ENCODE data around the gene ABCA9.
"Not testable (repeated sequence)": the region's sequence is repeated elsewhere in the genome, so short reads cannot be mapped to it uniquely, and the experiment has no call there.

The ABCA9 gene

DNA sequence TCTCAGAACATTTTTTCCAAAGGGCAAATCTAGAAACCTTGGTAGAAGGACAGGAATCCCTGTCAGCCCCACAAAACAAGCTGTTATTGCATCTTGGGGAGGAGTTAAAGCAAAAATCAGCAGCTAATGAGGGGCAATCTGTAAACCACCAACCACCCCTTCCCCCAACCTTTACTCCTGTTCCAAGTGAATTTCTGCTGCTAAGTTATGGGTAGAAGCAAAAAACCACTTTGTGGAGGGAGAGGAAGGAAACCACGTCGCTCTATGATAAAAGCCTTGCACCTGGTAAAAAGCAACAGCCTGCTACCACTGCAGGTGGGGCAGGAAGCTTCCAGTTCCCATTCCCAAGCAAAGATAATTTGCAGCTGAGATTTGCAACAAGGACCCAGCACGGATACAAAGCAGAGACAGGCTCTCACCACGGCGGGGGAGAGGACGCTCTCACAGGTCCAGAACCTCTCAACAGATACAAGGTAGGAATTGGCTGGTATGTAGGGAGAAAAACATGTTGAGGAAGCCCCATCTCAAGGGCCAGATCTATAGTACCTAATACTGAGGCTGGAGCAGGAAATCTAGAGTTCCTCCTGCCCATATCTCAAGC lies 116.2 kb downstream of the ABCA9 start:
- DNase-seq, result no peak

DNA sequence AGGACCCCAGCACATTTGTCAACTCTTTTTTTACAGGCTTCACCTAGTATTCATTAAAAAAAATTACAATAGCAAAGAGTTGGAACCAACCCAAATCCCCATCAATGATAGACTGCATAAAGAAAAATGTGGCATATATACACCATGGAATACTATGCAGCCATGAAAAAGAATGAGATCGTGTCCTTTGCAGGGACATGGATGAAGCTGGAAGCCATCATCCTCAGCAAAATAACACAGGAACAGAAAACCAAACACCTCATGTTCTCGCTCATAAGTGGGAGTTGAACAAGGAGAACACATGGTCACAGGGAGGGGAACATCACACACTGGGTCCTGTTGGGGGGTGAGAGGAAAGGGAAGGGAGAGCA lies 116.9 kb downstream of the ABCA9 start:
- DNase-seq, result not testable (repeated sequence)

GRCh38 chr17:68943123-68943811 lies 117.5 kb downstream of the ABCA9 start:
- DNase-seq, result no peak

GRCh38 chr17:68942389-68942788 lies 118.3 kb downstream of the ABCA9 start:
- DNase-seq, result no peak

- no peak for DNase-seq
Observed at GRCh38 chr17:68941761-68942160, 119.0 kb downstream of the ABCA9 start.

DNA sequence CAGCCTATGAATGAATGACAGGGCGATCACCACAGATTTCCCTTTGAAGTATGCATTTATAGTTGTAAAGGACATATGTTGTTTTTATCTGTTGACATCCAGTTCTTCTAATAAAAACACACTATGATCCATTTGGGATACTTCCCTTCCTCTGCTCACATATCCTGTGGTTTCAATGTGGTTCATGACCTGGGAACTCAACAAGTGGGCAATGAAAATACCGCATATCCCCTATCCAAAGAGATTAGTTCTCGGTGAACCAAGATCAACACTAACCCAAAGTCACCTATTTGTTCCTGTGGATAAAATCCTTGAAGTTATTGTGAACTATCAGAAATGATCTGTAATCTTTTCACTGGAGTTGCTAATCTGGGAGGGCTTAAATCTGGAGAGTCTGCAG lies 121.5 kb downstream of the ABCA9 start:
- DNase-seq, result no peak

GRCh38 chr17:68937890-68938514 lies 122.7 kb downstream of the ABCA9 start:
- DNase-seq, result no peak

GRCh38 chr17:68927516-68927915 lies 133.2 kb downstream of the ABCA9 start:
- no peak for DNase-seq

GRCh38 chr17:68924793-68925720 lies 135.7 kb downstream of the ABCA9 start:
- no peak for DNase-seq
